HFFc6 (cell line): ENCODE measurements around the gene THOP1. TPM values are rescaled to one million over a fixed set of nuclear protein-coding genes. Genes with fewer than 3 reads are reported as not detected.

Experiments
- DNase-seq: peaks from one replicate; pipeline ENCODE4 v3.0.0-alpha.2; 2018
- H3K27ac Mint-ChIP-seq: 2 replicates; pipeline ENCODE4 v1.8.0; 2020; ENCODE audit warnings: mild to moderate bottlenecking, mixed read lengths
- H3K27me3 Mint-ChIP-seq: 2 replicates; pipeline ENCODE4 v1.8.0; 2021; ENCODE audit warnings: mild to moderate bottlenecking, moderate library complexity, mixed read lengths; ENCODE audit not compliant: insufficient read depth
- H3K36me3 Mint-ChIP-seq: 2 replicates; pipeline ENCODE4 v1.8.0; 2021; ENCODE audit warnings: low read depth, mixed read lengths
- H3K4me1 Mint-ChIP-seq: 2 replicates; pipeline ENCODE4 v1.8.0; 2020; ENCODE audit warnings: low read depth, mixed read lengths
- H3K4me3 Mint-ChIP-seq: 2 replicates; pipeline ENCODE4 v1.8.0; 2020; ENCODE audit warnings: mild to moderate bottlenecking, moderate library complexity, mixed read lengths
- H3K9me3 Mint-ChIP-seq: 2 replicates; pipeline ENCODE4 v1.8.0; 2020; ENCODE audit warnings: mild to moderate bottlenecking, mixed read lengths
- total RNA-seq, 6 experiments: library from RNA; stranded (reverse); fragmentation: NEBNext Ultra II Directional; extraction: Animal tissue kit (Norgen Biotek cat#: 25700); gene quantifications; 2 replicates in 1 of 6; 3 replicates in 5 of 6; pipeline ENCODE4 v1.2.3, GENCODE V29; 2021
- TF ChIP-seq, protein P1 (sequence below): fragments of 200-600 bp; sonication (generic); IDR thresholded peaks from 2 replicates; pipeline ENCODE4 v1.5.0; 2021; ENCODE audit warnings: antibody characterized with exemption, mild to moderate bottlenecking

THOP1 gene
- total RNA-seq, 6 experiments from 2014 or later = 83.7 to 114 (median 94.3) TPM

GRCh38 chr19:2768365-2769132, 16.8 kb upstream of the THOP1 start:
- no peaks in the 10 kb centered on the region for H3K9me3 Mint-ChIP-seq
- H3K27me3 Mint-ChIP-seq = no peaks in the 10 kb centered on the region; the same call in 1 of the 2 replicates
- no peaks in the 10 kb centered on the region for H3K36me3 Mint-ChIP-seq
- no peak overlapping the region for H3K27ac Mint-ChIP-seq
- TF ChIP-seq, protein P1, sequence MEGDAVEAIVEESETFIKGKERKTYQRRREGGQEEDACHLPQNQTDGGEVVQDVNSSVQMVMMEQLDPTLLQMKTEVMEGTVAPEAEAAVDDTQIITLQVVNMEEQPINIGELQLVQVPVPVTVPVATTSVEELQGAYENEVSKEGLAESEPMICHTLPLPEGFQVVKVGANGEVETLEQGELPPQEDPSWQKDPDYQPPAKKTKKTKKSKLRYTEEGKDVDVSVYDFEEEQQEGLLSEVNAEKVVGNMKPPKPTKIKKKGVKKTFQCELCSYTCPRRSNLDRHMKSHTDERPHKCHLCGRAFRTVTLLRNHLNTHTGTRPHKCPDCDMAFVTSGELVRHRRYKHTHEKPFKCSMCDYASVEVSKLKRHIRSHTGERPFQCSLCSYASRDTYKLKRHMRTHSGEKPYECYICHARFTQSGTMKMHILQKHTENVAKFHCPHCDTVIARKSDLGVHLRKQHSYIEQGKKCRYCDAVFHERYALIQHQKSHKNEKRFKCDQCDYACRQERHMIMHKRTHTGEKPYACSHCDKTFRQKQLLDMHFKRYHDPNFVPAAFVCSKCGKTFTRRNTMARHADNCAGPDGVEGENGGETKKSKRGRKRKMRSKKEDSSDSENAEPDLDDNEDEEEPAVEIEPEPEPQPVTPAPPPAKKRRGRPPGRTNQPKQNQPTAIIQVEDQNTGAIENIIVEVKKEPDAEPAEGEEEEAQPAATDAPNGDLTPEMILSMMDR = peak; percentile 19; the same call in 1 of the 2 replicates
- H3K4me3 Mint-ChIP-seq = no peak overlapping the region
- DNase-seq = no peak
- peaks cover 8% of the 10 kb centered on the region; the same call in 1 of the 2 replicates for H3K4me1 Mint-ChIP-seq

- no peaks in the 10 kb centered on the region for H3K9me3 Mint-ChIP-seq
- no peak for DNase-seq
- TF ChIP-seq, protein P1 = no peak
- no peaks in the 10 kb centered on the region; the same call in 1 of the 2 replicates for H3K27me3 Mint-ChIP-seq
- peaks cover 8% of the 10 kb centered on the region; the same call in 1 of the 2 replicates for H3K4me1 Mint-ChIP-seq
- H3K36me3 Mint-ChIP-seq = peaks cover under 1% of the 10 kb centered on the region; the same call in 1 of the 2 replicates
- no peak overlapping the region for H3K4me3 Mint-ChIP-seq
- H3K27ac Mint-ChIP-seq = no peak overlapping the region
These were observed 16.1 kb upstream of the THOP1 start for GRCh38 chr19:2769218-2769617.

GRCh38 chr19:2770055-2771013, 15.0 kb upstream of the THOP1 start:
- Mint-ChIP-seq H3K4me1 (peaks cover 12% of the 10 kb centered on the region), H3K36me3 (peaks cover 7% of the 10 kb centered on the region), H3K9me3 (no peaks in the 10 kb centered on the region), H3K27ac (no peak overlapping the region), H3K4me3 (no peak overlapping the region), H3K27me3 (no peaks in the 10 kb centered on the region; the same call in 1 of the 2 replicates)
- TF ChIP-seq, protein P1 = no peak
- DNase-seq = no peak

DNA sequence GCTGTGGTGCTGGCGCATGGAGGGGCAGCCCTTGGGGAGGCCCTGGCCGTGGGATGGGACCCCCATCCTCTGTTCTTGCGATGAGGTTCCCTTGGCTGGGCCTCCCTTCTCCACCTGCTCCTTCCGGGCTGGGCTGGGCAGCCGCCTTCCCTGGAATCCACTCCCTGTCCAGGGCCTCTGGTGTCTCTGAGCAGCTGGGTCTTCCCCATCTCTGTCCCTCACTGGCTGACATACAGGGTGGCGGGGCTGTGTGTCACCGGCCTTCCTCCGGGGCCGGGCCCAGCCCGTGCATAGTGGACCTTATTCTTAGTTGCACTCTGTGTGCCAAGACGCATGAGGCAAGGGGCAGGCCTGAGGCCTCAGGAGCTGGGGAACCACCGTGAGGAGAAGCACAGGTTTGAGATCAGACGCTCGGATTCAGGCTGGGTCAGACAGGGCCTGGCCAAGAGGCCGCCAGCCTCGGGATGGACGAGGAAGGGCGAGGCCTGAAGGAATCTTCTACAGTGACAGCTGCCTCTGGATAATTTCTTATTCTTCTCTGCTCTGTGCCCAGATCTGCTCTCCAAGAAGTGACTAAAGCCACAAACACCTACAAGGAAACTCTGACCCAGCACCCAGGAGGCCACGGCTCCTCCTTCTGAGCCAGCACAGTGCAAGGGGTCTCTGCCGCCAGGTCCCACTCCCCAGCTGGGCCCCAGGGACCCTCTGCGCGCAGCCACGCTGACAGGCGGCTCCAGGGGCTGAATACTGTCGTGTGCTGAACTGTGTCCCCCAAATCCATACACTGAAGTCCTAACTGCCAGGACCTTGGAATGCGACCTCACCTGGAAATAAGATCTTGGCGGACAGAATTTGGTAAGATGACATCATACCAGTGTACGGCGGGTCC, 13.3 kb upstream of the THOP1 start:
- Mint-ChIP-seq H3K27ac (peak overlapping the region; percentile 69), H3K4me1 (peaks cover 22% of the 10 kb centered on the region), H3K36me3 (peaks cover 19% of the 10 kb centered on the region), H3K4me3 (no peak overlapping the region), H3K27me3 (no peaks in the 10 kb centered on the region; the same call in 1 of the 2 replicates), H3K9me3 (no peaks in the 10 kb centered on the region)
- TF ChIP-seq, protein P1 = no peak
- no peak for DNase-seq
